Endodermal cell (in vitro differentiated cells): Measurements from ENCODE around the gene SPRR3. TPM values are rescaled to one million over a fixed set of nuclear protein-coding genes. Genes with fewer than 3 reads are reported as not detected.

Source experiments
- DNase-seq: peaks from one replicate; pipeline ENCODE4 v3.0.0-alpha.2; 2017
- H3K27ac ChIP-seq: 2 replicates; pipeline ENCODE4 v1.5.1; 2013; ENCODE audit warnings: mild to moderate bottlenecking, low read depth, low read length, moderate library complexity
- H3K27me3 ChIP-seq: 2 replicates; pipeline ENCODE4 v1.6.1; 2013; ENCODE audit warnings: mild to moderate bottlenecking, low read length, moderate library complexity; ENCODE audit not compliant: insufficient read depth, control insufficient read depth, poor library complexity, severe bottlenecking
- H3K36me3 ChIP-seq: 2 replicates; pipeline ENCODE4 v1.7.0; 2013; ENCODE audit warnings: mild to moderate bottlenecking, low read length, moderate library complexity; ENCODE audit not compliant: control insufficient read depth, insufficient read depth
- H3K4me1 ChIP-seq: one replicate; pipeline ENCODE4 v1.7.0; 2013; ENCODE audit warnings: low read length; ENCODE audit not compliant: control insufficient read depth, insufficient read depth
- H3K4me3 ChIP-seq: 2 replicates; pipeline ENCODE4 v1.5.1; 2013; ENCODE audit warnings: mild to moderate bottlenecking, low read length, moderate library complexity
- H3K9ac ChIP-seq: 2 replicates; pipeline ENCODE4 v1.6.1; 2013; ENCODE audit warnings: mild to moderate bottlenecking, low read length, moderate library complexity; ENCODE audit not compliant: poor library complexity, severe bottlenecking; ENCODE audit errors: extremely low read depth
- H3K9me3 ChIP-seq: 2 replicates; pipeline ENCODE4 v1.6.1; 2013; ENCODE audit warnings: mild to moderate bottlenecking, low read length, moderate library complexity; ENCODE audit not compliant: control insufficient read depth
- H3K27ac Mint-ChIP-seq: 2 replicates; pipeline ENCODE4 v1.8.0; 2020; ENCODE audit warnings: mixed read lengths
- H3K27me3 Mint-ChIP-seq: 2 replicates; pipeline ENCODE4 v1.8.0; 2021; ENCODE audit warnings: mild to moderate bottlenecking, mixed read lengths; ENCODE audit not compliant: insufficient read depth
- H3K36me3 Mint-ChIP-seq: 2 replicates; pipeline ENCODE4 v1.8.0; 2020; ENCODE audit warnings: low read depth, mixed read lengths
- H3K4me1 Mint-ChIP-seq: 2 replicates; pipeline ENCODE4 v1.8.0; 2020; ENCODE audit warnings: mixed read lengths
- H3K4me3 Mint-ChIP-seq: 2 replicates; pipeline ENCODE4 v1.8.0; 2020; ENCODE audit warnings: mild to moderate bottlenecking, moderate library complexity, mixed read lengths
- H3K9me3 Mint-ChIP-seq: 2 replicates; pipeline ENCODE4 v1.8.0; 2020; ENCODE audit warnings: mild to moderate bottlenecking, mixed read lengths
- WGBS, 2 experiments: methylation state at CpG; one replicate each; pipeline versions ENCODE4 v1.1.5 to v1.1.7; 2013; ENCODE audit warnings: missing lambda C conversion rate in 2 of 2, mixed read lengths in 1 of 2; ENCODE audit not compliant: insufficient coverage in 1 of 2, insufficient read length in 1 of 2; 5-methylcytosine and 5-hydroxymethylcytosine counted together
- total RNA-seq, 2 donors: library from RNA; stranded (reverse); fragmentation: NEBNext Ultra II Directional in 1 of 2; extraction: Animal tissue kit (Norgen Biotek cat#: 25700) in 1 of 2; gene quantifications; 2 replicates in 1 of 2; 3 replicates in 1 of 2; pipeline ENCODE4 v1.2.1, GENCODE V29; 2021
- TF ChIP-seq, protein P1 (sequence below): fragments of 200-600 bp; sonication (generic); conservative IDR thresholded peaks from 2 replicates; pipeline ENCODE4 v1.5.0; 2021; ENCODE audit warnings: antibody characterized with exemption, mild to moderate bottlenecking

SPRR3 gene
- total RNA-seq, 2 donors from 2014 or later: not detected

GRCh38 chr1:152983234-152983633 is 18.3 kb upstream of the SPRR3 start:
- no peak overlapping the region for H3K4me3 Mint-ChIP-seq
- H3K27ac Mint-ChIP-seq: no peak overlapping the region
- H3K9me3 Mint-ChIP-seq: peaks cover 50% of the 10 kb centered on the region
- H3K4me3 ChIP-seq: no peak overlapping the region
- DNase-seq: no peak
- no peaks in the 10 kb centered on the region for H3K4me1 ChIP-seq
- TF ChIP-seq, protein P1, sequence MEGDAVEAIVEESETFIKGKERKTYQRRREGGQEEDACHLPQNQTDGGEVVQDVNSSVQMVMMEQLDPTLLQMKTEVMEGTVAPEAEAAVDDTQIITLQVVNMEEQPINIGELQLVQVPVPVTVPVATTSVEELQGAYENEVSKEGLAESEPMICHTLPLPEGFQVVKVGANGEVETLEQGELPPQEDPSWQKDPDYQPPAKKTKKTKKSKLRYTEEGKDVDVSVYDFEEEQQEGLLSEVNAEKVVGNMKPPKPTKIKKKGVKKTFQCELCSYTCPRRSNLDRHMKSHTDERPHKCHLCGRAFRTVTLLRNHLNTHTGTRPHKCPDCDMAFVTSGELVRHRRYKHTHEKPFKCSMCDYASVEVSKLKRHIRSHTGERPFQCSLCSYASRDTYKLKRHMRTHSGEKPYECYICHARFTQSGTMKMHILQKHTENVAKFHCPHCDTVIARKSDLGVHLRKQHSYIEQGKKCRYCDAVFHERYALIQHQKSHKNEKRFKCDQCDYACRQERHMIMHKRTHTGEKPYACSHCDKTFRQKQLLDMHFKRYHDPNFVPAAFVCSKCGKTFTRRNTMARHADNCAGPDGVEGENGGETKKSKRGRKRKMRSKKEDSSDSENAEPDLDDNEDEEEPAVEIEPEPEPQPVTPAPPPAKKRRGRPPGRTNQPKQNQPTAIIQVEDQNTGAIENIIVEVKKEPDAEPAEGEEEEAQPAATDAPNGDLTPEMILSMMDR: no peak
- H3K27me3 ChIP-seq: no peaks in the 10 kb centered on the region
- H3K36me3 ChIP-seq: no peaks in the 10 kb centered on the region
- H3K4me1 Mint-ChIP-seq: no peaks in the 10 kb centered on the region
- peaks cover 19% of the 10 kb centered on the region for H3K27me3 Mint-ChIP-seq
- H3K9me3 ChIP-seq: peaks cover 23% of the 10 kb centered on the region
- no peaks in the 10 kb centered on the region for H3K36me3 Mint-ChIP-seq
- no peak overlapping the region for H3K27ac ChIP-seq
- no peak overlapping the region for H3K9ac ChIP-seq

- 77 to 91% methylated on average over 2 to 3 of the region's 3 CpGs for WGBS, 2 experiments
- Histone ChIP-seq H3K27me3 (no peaks in the 10 kb centered on the region), H3K4me1 (no peaks in the 10 kb centered on the region), H3K9me3 (peaks cover 26% of the 10 kb centered on the region), H3K4me3 (no peak within 1 kb of the TSS), H3K9ac (no peak within 1 kb of the TSS), H3K27ac (no peak within 1 kb of the TSS), H3K36me3 (no peaks in the 10 kb centered on the region)
- H3K27me3 Mint-ChIP-seq: peaks cover 21% of the 10 kb centered on the region
- H3K9me3 Mint-ChIP-seq: peaks cover 50% of the 10 kb centered on the region
- H3K36me3 Mint-ChIP-seq: no peaks in the 10 kb centered on the region
- TF ChIP-seq, protein P1: no peak
- DNase-seq: no peak
- no peak within 1 kb of the TSS for H3K27ac Mint-ChIP-seq
- no peak within 1 kb of the TSS for H3K4me3 Mint-ChIP-seq
- no peaks in the 10 kb centered on the region for H3K4me1 Mint-ChIP-seq
Measured at GRCh38 chr1:152983743-152984142, 17.8 kb upstream of the SPRR3 start, which contains the start of gene SPRR1A. Gene SPRR1A, plus strand, starts transcription at chr1:152984081. Its CDS starts 1,150 bp downstream, at chr1:152985231.

DNA sequence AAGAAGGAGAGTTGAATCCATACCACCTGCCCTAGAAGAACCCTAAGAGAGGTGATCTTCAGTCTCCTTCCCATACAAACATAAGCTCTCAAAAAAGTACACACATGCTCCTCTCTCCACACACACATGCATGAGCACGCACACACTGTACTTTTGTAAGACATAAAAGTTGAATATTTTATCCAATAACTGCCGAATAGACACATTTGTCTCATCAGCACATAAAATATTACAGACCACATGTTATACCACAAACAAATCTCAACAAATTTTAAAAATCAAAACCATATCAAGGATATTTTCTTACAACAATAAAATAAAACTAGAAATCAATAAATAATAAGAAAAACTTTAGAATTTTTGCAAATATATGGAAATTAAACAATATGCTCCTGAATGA is 15.0 kb upstream of the SPRR3 start:
- no peak overlapping the region for H3K9ac ChIP-seq
- Mint-ChIP-seq H3K27ac (no peak overlapping the region), H3K27me3 (peaks cover 16% of the 10 kb centered on the region), H3K4me3 (no peak overlapping the region), H3K36me3 (no peaks in the 10 kb centered on the region), H3K9me3 (peaks cover 36% of the 10 kb centered on the region), H3K4me1 (no peaks in the 10 kb centered on the region)
- WGBS, 2 experiments: 64% methylated on average over 2 of the region's 2 CpGs; no CpG with 5 or more reads in 1 of the 2 experiments
- no peaks in the 10 kb centered on the region for H3K4me1 ChIP-seq
- DNase-seq: no peak
- no peak overlapping the region for H3K27ac ChIP-seq
- H3K4me3 ChIP-seq: no peak overlapping the region
- H3K27me3 ChIP-seq: no peaks in the 10 kb centered on the region
- H3K9me3 ChIP-seq: peaks cover 25% of the 10 kb centered on the region
- TF ChIP-seq, protein P1: no peak
- no peaks in the 10 kb centered on the region for H3K36me3 ChIP-seq
